Measurements from ENCODE around the gene VASN.

DNA sequence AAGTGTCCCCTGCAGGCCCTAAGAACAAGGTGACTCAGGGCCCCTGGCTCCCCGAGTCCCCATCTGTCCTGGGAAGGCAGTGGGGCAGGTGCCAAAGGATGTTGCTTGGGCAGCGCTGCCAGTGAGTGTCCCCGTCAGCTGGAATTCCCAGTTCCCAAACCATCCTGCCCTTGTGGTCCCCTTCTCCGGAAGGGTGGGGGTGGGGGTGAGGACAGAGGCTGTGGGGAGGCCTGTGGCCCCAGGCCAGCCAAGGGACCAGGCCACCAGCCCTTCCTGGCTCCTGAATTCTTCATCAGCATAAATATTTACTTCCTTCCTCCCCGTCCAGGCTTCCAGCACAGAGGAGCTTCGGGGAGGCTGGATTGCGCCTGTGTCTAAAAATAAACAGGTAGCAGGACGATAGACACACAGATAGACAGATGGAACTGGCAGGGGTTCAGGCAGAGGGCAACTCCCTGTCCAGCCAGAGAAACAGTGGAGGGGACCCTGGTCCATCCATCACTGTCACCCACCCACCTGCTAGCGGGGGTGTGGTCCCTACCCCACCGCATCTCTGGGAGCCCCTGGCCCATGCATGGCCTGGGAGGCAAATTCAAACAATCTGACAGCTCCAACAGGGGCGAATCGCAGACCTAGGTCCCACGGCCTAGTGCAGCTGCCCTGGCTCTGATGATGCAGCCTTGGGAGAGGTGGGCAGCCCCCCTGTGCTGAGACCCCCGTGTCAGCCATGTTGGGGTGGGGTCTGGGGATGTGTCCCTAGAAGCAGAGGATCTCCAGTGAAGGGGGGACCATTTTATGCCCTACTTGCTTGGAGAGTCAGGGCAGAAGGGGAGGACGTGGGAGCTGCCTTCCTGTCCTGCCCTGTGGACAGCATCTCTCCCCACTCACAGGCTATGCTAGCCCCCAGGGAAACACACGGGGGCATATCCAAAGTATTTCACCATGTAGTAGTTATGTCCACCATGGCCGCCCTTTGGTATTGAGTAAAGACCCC is 42.6 kb upstream of the VASN start:
- TF ChIP-seq POLR2A (IDR thresholded peaks at IDR 0.05; ENCODE audit: low read depth, low read length): no peak
- TF ChIP-seq POLR2AphosphoS5 (IDR thresholded peaks at IDR 0.05; ENCODE audit: low read depth, low read length): no peak

Measured in GM12892 (cell line).